Fibroblast of skin of back (primary cell): ENCODE data around the gene OR6S1.
"Not testable (repeated sequence)": the region's sequence is repeated elsewhere in the genome, so short reads cannot be mapped to it uniquely, and the experiment has no call there.

ENCODE experiments used
- DNase-seq: peaks from one replicate; pipeline ENCODE4 v3.0.0-alpha.2; 2013

Gene OR6S1

DNA sequence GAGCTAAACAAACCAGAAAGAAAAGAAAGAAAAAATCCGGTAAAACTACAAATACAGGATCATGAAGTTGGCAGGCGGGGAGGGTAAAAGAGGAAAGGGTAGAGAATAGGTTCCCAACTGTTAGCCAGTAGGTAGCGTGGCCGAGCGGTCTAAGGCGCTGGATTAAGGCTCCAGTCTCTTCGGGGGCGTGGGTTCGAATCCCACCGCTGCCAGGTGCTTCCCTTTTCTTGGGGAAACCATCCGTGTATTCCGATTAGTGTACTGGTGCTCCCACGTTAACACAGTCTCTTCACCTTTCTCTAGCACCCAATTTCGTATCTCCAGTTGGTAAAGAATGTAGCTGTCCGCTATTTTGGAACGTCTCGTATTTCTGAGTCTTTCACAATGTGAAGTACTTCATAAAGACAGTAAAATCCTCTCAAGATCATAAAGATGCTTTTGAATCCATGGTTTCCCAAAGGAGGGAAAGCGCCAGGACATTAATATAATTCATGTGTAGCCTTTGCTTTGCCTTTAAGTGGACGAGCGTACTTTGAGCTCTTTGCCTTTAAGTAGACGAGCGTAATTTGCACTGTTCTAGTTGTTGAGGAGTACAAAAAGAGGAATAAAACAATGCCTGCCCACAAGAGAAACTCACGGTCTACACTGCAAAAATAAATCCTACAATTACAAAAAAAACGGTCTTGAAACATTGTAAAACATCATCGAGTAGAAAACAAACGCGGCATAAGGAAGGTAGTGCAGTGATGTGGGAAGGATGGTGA is 31.3 kb downstream of the OR6S1 start:
- peak; percentile 79 for DNase-seq

DNA sequence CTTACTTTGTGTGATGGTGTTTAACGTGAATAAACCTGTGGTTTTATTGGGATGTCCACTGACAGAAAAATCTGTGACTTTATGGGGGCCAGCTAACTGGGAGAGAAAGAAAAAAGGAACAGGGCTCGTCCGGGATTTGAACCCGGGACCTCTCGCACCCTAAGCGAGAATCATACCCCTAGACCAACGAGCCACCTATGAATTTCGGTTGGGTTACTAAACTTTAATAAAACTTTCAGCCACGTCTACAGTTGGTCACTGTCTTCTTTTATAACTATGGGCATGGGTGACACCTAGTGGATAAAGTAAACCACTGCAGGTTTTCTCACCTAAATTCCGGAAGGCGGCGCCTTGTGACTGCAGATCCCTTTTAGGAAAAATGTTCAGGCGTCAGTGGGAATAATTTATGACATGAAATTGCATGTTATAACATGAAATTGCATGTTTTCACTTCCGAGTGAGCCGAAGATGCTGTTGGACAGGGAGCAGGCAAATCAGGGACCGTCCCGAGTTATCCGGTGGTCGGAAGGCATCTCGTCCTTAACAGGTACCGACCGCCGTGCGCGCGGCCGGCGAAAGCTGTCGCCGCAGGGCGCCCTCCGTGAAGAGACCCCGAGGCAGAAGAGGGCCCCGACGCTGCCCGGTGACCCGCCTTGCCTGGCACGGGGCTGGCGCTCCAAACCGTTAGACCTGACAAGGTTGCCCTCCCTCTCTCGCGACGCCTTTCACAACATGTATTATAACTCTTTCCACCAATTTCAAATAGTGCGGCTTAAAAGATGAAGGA is 32.1 kb downstream of the OR6S1 start:
- DNase-seq = peak; percentile 86

DNA sequence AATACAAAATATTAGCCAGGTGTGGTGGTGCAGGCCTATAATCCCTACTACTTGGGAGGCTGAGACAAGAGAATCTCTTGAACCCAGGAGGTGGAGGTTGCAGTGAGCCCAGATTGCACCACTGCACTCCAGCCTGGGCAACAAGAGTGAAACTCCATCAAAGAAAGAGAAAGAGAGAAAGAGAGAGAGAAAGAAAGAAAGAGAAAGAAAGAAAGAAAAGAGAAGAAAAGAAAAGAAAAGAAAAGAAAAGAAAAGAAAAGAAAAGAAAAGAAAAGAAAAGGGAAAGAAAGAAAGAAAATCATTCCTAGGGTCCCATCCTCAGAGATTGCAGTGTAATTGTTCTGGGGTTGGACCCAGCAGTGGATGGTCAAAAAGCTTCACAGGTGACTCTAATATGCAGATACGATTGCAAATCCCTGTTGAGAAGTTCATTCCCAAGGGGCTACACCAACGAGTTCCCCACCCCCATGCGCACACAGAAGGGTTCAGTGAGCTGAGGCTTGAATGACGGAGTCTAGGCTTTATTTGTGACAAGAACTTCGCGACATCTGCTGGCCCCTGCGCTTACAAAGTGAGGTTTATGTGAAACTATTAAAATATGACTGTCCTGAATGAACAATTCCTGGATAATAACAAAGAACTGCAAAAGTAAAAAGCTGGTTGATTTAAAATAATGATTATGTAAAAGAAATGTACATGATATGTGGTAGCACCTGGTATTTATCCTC is 32.9 kb downstream of the OR6S1 start:
- DNase-seq = no peak

DNA sequence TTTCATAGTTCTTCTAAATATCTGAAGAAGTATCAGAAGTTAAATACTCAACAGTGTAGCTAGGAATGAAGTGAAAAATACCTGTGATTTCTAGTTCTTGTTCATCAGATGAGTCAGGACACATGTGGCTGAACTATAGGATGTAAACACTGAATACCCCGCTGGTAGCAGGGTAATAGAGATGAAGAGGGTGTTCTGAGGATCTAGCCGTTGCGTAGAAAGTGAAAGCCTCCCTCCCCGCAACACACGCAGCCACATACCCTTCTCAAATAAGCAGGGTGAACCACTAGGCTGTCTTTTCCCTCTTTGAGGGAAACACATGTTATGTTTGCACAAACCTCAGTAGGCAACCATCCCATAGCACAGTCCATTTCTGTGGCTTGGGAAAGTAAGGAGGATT is 33.9 kb downstream of the OR6S1 start:
- DNase-seq = no peak

DNA sequence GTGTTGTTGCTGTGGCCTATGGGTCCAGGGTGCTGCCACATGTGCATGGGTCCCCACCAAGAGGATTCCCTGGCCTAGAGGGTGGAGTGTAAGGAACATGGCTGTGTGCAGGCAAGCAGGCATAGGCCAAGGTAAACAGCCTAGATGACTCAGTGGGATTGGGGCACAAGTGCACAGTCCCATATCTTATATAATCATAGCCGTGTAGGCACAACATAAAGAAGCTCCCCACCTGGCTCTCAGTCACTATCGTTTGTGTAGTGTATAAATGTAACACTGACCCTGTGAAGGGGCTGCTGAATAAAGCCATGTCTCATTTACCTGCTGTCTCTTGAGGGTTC is 34.6 kb downstream of the OR6S1 start:
- DNase-seq = no peak

DNA sequence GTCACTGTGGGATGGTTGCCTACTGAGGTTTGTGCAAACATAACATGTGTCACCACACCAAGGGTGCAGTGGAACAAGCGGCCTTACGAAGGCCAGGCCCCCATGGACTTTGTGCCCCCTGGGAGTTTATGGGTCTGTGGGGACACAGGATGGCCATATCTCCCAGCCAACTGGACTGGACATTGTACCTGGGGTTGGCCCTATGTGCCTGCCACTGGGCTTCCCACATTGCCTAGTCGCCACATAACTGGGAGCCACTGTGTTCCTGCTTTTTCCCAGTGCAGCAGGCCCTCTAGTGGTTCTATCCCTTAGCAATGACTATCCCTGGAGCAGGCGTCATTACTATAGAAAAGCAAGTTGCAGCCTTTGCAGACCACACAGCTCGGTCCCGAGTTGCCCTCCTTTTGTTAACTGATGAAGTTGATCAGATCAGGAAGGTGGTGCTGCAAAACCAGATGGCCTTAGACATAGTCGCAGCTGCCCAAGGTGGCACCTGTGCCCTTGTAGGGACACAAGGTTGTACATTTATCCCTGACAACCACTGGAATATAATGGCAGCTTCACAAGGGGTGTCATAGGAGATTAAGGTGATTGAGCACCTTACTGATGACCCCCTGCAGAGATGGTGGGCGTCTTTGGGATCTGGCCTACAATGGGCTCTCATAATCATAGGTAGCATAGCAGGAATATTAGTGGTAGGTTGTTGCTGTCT is 35.1 kb downstream of the OR6S1 start:
- DNase-seq = peak; percentile 9

DNA sequence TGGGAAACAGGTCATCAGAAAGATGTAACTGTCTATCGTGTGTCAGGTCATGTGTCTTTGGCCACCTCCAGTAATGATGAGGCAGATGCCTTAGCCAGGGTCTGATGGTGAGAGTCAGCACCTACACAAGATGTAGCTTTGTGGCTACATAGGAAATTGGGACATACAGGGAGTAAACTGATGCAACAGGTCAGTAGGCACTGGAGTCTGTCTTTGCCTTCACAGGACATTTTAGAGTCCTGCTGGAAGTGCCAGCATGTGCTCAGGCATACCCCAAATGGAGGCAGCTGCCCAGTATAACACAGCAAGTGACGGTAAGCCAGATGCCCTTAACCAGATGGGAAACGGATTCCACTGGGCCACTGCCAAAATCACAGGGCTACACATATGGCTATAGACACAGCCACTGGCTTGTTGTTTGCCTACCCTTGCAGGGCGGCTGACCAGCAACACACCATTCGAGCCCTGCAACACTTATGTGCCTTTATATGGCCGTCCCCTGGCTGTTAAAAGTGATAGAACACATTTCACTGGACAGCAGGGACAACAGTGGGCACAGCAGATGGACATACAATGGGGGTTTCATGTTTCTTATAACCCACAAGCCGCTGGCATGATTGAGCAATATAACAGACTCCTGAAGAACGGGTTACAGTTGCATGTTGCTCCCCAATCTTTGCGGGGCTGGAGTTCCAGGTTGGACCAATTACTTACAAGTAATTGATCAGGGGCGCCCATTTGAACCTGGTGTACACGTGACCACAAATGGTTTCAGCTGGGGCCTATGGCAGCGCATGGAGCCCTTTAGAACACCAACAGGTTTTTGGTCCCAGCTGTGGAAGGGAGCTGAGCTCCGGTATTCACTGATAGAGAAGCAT is 37.4 kb downstream of the OR6S1 start:
- no peak for DNase-seq

DNA sequence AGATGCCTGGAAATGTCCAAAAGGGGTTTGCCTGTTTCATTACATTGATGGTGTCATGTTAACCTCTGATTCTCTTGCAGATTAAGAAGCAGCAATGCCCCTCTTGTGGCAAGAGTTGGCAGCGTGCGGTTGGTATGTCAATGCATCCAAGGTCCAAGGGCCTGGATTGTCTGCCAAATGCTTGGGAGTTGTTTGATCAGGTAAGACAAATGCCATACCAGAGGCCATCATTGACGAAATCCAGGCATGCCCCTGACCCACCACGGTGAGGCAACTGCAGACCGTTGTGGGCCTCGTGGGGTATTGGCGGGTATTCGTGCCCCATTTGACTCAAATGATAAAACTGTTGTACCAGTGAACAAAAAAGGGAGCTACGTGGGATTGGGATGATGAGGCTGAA is 38.9 kb downstream of the OR6S1 start:
- no peak for DNase-seq

DNA sequence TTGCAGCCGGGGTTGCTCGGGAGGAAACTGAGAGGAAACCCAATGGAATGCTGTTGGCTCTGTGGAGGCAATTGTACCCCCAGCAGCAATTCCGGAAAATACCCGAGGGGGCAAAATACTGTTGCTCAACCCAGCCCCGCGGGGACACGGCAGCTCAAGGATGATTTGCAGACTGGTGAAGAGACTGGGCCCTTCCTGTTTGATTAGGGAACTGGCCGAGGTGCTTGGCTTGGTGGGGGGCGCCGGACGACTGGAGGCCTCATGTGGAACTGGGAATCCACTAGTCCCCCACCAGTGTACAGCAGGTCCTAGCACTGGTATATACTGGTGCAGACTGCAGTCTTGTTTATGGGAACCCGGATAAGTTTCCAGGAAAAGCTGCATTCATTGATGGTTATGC is 40.0 kb downstream of the OR6S1 start:
- no peak for DNase-seq

DNA sequence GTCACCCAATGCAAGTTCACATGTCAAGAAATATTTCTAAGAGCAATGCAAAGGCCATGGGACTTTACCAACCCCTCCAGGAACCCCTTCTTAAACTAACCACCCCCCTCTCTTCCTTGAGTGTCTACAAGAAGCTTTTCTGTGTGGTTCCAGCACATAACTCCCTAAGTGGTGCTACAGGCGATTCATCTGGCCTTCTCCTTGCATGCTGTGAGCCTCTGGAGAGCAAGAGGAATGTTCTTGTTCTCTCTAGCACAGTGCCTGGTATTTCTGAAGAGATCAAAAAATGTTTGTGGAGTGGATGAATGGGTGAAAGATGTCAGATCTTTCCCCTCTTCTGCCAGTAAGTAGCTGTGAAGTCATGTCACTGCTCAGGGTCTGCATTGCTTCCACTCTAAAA is 44.4 kb downstream of the OR6S1 start:
- no peak for DNase-seq

DNA sequence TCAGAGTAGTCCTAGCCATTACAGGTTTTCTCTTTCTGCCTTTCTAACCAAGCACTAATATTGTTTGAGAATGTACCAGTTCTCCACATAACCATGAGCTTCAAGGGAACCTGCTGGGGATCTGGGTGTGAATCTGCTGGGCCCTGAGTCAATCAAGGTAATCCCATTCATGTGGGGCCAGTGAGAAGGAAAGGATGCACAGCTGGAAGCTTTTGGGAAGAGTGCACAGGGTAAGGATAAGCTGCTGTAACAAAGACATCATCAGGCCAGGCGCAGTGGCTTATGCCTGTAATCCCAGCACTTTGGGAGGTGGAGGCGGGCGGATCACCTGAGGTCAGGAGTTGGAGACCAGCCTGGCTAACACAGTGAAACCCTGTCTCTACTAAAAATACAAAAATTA is 45.8 kb downstream of the OR6S1 start:
- not testable (repeated sequence) for DNase-seq

DNA sequence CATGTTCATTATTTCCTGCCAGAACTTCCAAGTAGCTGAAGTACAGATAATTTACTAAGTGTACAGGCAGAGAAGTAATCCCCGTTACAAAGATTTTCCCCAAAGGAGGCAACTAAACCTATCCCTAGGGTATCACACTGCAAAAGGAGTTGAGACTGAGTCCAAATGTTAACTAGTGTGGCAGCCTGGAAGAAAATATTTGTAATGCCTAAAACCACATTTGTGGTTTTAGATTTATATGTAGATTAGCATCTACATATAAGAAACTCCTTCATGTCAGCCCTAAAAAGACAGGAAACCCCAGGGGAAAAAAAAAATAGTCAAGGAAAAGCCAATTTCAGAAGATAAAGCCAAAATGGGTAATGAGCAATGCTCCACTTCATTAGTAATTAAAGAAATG is 48.9 kb downstream of the OR6S1 start:
- no peak for DNase-seq

DNA sequence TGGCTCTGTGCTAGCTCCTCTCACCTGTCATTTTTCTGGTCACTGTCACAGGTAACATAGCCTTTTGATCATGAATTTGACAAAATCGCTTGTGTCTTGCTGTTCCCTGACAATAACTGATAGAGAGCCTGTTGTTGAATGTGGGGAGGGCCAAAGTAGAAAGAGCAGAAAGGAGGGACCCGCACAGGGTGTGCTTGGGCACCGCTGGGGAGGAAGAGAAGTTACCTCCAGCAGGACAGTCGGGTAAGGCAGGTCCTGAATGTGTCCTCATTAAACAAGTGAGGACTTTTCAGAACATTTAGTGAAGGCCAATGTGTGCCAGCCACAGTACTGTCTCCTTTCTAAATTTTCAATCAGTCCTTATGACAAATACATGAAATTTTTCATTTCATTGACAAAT is 50.3 kb downstream of the OR6S1 start, which contains the start of gene RNASE12:
RNASE12 (minus strand) TSS at position 142 of the 400 bp plus-strand sequence. CDS start 653 bp downstream, outside the sequence.
- no peak for DNase-seq
